ENCODE measurements around the gene PCGF3.

The PCGF3 gene

GRCh38 chr4:747546-748170, 42.0 kb downstream of the PCGF3 start:
- no peak for TF ChIP-seq YY1 (IDR thresholded peaks at IDR 0.05; ENCODE audit: low read depth)
- no peak for TF ChIP-seq REST (IDR thresholded peaks at IDR 0.05; ENCODE audit: low read depth)
- no peak for TF ChIP-seq CREB1 (IDR thresholded peaks at IDR 0.05; ENCODE audit: low read depth)
- no peak for TF ChIP-seq EP300 (IDR thresholded peaks at IDR 0.05; ENCODE audit: borderline replicate concordance)
- no peak for TF ChIP-seq TEAD4 (IDR thresholded peaks at IDR 0.05)
- TF ChIP-seq MAX (IDR thresholded peaks at IDR 0.05) = no peak
- no peak for TF ChIP-seq ZBTB7A (IDR thresholded peaks at IDR 0.05; ENCODE audit: low read depth)
- TF ChIP-seq EGR1 (IDR thresholded peaks at IDR 0.05) = no peak
- no peak for TF ChIP-seq NFIC (IDR thresholded peaks at IDR 0.05)
- no peak for TF ChIP-seq TCF12 (IDR thresholded peaks at IDR 0.05; ENCODE audit: low read depth)
- TF ChIP-seq RAD21 (IDR thresholded peaks at IDR 0.05; ENCODE audit: low read depth) = no peak
- no peak for TF ChIP-seq TAF1 (IDR thresholded peaks at IDR 0.05; ENCODE audit: low read depth)
- no peak for TF ChIP-seq FOXM1 (IDR thresholded peaks at IDR 0.05; ENCODE audit: borderline replicate concordance, low read depth)
- TF ChIP-seq CEBPB (IDR thresholded peaks at IDR 0.05) = no peak
- TF ChIP-seq USF1 (IDR thresholded peaks at IDR 0.05) = no peak

- TF ChIP-seq FOXM1 (IDR thresholded peaks at IDR 0.05; ENCODE audit: borderline replicate concordance, low read depth) = no peak
- TF ChIP-seq ZBTB7A (IDR thresholded peaks at IDR 0.05; ENCODE audit: low read depth) = no peak
- TF ChIP-seq YY1 (IDR thresholded peaks at IDR 0.05; ENCODE audit: low read depth) = no peak
- no peak for TF ChIP-seq TEAD4 (IDR thresholded peaks at IDR 0.05)
- no peak for TF ChIP-seq EP300 (IDR thresholded peaks at IDR 0.05; ENCODE audit: borderline replicate concordance)
- TF ChIP-seq MAX (IDR thresholded peaks at IDR 0.05) = no peak
Observed at GRCh38 chr4:748461-748860, 42.8 kb downstream of the PCGF3 start.

- TF ChIP-seq YY1 (IDR thresholded peaks at IDR 0.05; ENCODE audit: low read depth) (no peak), TCF12 (IDR thresholded peaks at IDR 0.05; ENCODE audit: low read depth) (no peak), REST (IDR thresholded peaks at IDR 0.05; ENCODE audit: low read depth) (no peak), EP300 (IDR thresholded peaks at IDR 0.05; ENCODE audit: borderline replicate concordance) (no peak), FOXM1 (IDR thresholded peaks at IDR 0.05; ENCODE audit: borderline replicate concordance, low read depth) (no peak), RAD21 (IDR thresholded peaks at IDR 0.05; ENCODE audit: low read depth) (no peak), TEAD4 (IDR thresholded peaks at IDR 0.05) (no peak), CEBPB (IDR thresholded peaks at IDR 0.05) (no peak), CREB1 (IDR thresholded peaks at IDR 0.05; ENCODE audit: low read depth) (no peak), ZBTB7A (IDR thresholded peaks at IDR 0.05; ENCODE audit: low read depth) (no peak), USF1 (IDR thresholded peaks at IDR 0.05) (no peak), EGR1 (IDR thresholded peaks at IDR 0.05) (no peak), NFIC (IDR thresholded peaks at IDR 0.05) (no peak), TAF1 (IDR thresholded peaks at IDR 0.05; ENCODE audit: low read depth) (no peak), MAX (IDR thresholded peaks at IDR 0.05) (no peak)
Observed at GRCh38 chr4:749698-750666, 44.4 kb downstream of the PCGF3 start.

- TF ChIP-seq FOXM1 (IDR thresholded peaks at IDR 0.05; ENCODE audit: borderline replicate concordance, low read depth) = no peak
- no peak for TF ChIP-seq MAX (IDR thresholded peaks at IDR 0.05)
- TF ChIP-seq TCF12 (IDR thresholded peaks at IDR 0.05; ENCODE audit: low read depth) = no peak
- TF ChIP-seq EP300 (IDR thresholded peaks at IDR 0.05; ENCODE audit: borderline replicate concordance) = no peak
- TF ChIP-seq ZBTB7A (IDR thresholded peaks at IDR 0.05; ENCODE audit: low read depth) = no peak
- TF ChIP-seq USF1 (IDR thresholded peaks at IDR 0.05) = no peak
- no peak for TF ChIP-seq YY1 (IDR thresholded peaks at IDR 0.05; ENCODE audit: low read depth)
- no peak for TF ChIP-seq CREB1 (IDR thresholded peaks at IDR 0.05; ENCODE audit: low read depth)
- TF ChIP-seq TAF1 (IDR thresholded peaks at IDR 0.05; ENCODE audit: low read depth) = no peak
- TF ChIP-seq REST (IDR thresholded peaks at IDR 0.05; ENCODE audit: low read depth) = no peak
- no peak for TF ChIP-seq NFIC (IDR thresholded peaks at IDR 0.05)
- TF ChIP-seq EGR1 (IDR thresholded peaks at IDR 0.05) = no peak
- TF ChIP-seq TEAD4 (IDR thresholded peaks at IDR 0.05) = no peak
Observed at GRCh38 chr4:751676-752075, 46.0 kb downstream of the PCGF3 start.
